ENCODE measurements around the gene WDR27.

WDR27 gene

GRCh38 chr6:169566319-169566718, 135.5 kb downstream of the WDR27 start:
- no peak for DNase-seq
- H3K79me2 ChIP-seq (ENCODE audit: insufficient read depth, low read length), result no peaks in the 10 kb centered on the region
- H3K4me3 ChIP-seq (ENCODE audit: low read depth in 1 of 2, low read length in 2 of 2), result no peak overlapping the region
- H3K4me2 ChIP-seq (ENCODE audit: insufficient read depth, low read length), result no peak overlapping the region
- H3K27ac ChIP-seq (ENCODE audit: low read length), result no peak overlapping the region
- H4K20me1 ChIP-seq (ENCODE audit: insufficient read depth, low read length), result no peaks in the 10 kb centered on the region
- no peaks in the 10 kb centered on the region for H3K36me3 ChIP-seq (ENCODE audit: insufficient read depth, low read length)
- ATAC-seq (ENCODE audit: insufficient read depth, low read depth), result no peak
- no peaks in the 10 kb centered on the region for H3K9me3 ChIP-seq (ENCODE audit: insufficient read depth, low read length, severe bottlenecking)
- no peaks in the 10 kb centered on the region for H3K4me1 ChIP-seq (ENCODE audit: insufficient read depth, low read length)
- H3K9ac ChIP-seq (ENCODE audit: low read depth, low read length), result no peak overlapping the region
- TF ChIP-seq CTCF (IDR thresholded peaks at IDR 0.05; ENCODE audit: borderline replicate concordance, extremely low read depth, low read length, poor library complexity, severe bottlenecking), result no peak
- no peak for TF ChIP-seq EZH2 (IDR thresholded peaks at IDR 0.05; ENCODE audit: borderline replicate concordance, low read depth, low read length, severe bottlenecking)
- no peaks in the 10 kb centered on the region for H3K27me3 ChIP-seq (ENCODE audit: insufficient read depth, low read length, poor library complexity)
- H2AFZ ChIP-seq (ENCODE audit: low read depth, low read length), result no peak overlapping the region

- no peak overlapping the region for H2AFZ ChIP-seq (ENCODE audit: low read depth, low read length)
- ATAC-seq (ENCODE audit: insufficient read depth, low read depth) (no peak), DNase-seq (no peak)
- no peaks in the 10 kb centered on the region for H3K79me2 ChIP-seq (ENCODE audit: insufficient read depth, low read length)
- H3K4me1 ChIP-seq (ENCODE audit: insufficient read depth, low read length), result no peaks in the 10 kb centered on the region
- no peak overlapping the region for H3K4me2 ChIP-seq (ENCODE audit: insufficient read depth, low read length)
- H3K27me3 ChIP-seq (ENCODE audit: insufficient read depth, low read length, poor library complexity), result no peaks in the 10 kb centered on the region
- no peaks in the 10 kb centered on the region for H3K9me3 ChIP-seq (ENCODE audit: insufficient read depth, low read length, severe bottlenecking)
- H3K36me3 ChIP-seq (ENCODE audit: insufficient read depth, low read length), result no peaks in the 10 kb centered on the region
- H4K20me1 ChIP-seq (ENCODE audit: insufficient read depth, low read length), result no peaks in the 10 kb centered on the region
- no peak overlapping the region for H3K27ac ChIP-seq (ENCODE audit: low read length)
- H3K4me3 ChIP-seq (ENCODE audit: low read depth in 1 of 2, low read length in 2 of 2), result no peak overlapping the region
- TF ChIP-seq CTCF (IDR thresholded peaks at IDR 0.05; ENCODE audit: borderline replicate concordance, extremely low read depth, low read length, poor library complexity, severe bottlenecking), result no peak
- no peak for TF ChIP-seq EZH2 (IDR thresholded peaks at IDR 0.05; ENCODE audit: borderline replicate concordance, low read depth, low read length, severe bottlenecking)
- H3K9ac ChIP-seq (ENCODE audit: low read depth, low read length), result no peak overlapping the region
These were observed 137.2 kb downstream of the WDR27 start for GRCh38 chr6:169564453-169565240.

- Histone ChIP-seq H3K9ac (ENCODE audit: low read depth, low read length) (no peak overlapping the region), H3K27ac (ENCODE audit: low read length) (no peak overlapping the region), H3K4me2 (ENCODE audit: insufficient read depth, low read length) (no peak overlapping the region), H3K9me3 (ENCODE audit: insufficient read depth, low read length, severe bottlenecking) (no peaks in the 10 kb centered on the region), H3K36me3 (ENCODE audit: insufficient read depth, low read length) (no peaks in the 10 kb centered on the region), H3K4me3 (ENCODE audit: low read depth in 1 of 2, low read length in 2 of 2) (no peak overlapping the region), H3K79me2 (ENCODE audit: insufficient read depth, low read length) (no peaks in the 10 kb centered on the region), H4K20me1 (ENCODE audit: insufficient read depth, low read length) (no peaks in the 10 kb centered on the region), H2AFZ (ENCODE audit: low read depth, low read length) (no peak overlapping the region), H3K27me3 (ENCODE audit: insufficient read depth, low read length, poor library complexity) (no peaks in the 10 kb centered on the region), H3K4me1 (ENCODE audit: insufficient read depth, low read length) (no peaks in the 10 kb centered on the region)
- ATAC-seq (ENCODE audit: insufficient read depth, low read depth), result no peak
- TF ChIP-seq CTCF (IDR thresholded peaks at IDR 0.05; ENCODE audit: borderline replicate concordance, extremely low read depth, low read length, poor library complexity, severe bottlenecking) (no peak), EZH2 (IDR thresholded peaks at IDR 0.05; ENCODE audit: borderline replicate concordance, low read depth, low read length, severe bottlenecking) (no peak)
- no peak for DNase-seq
These were observed 140.2 kb downstream of the WDR27 start for GRCh38 chr6:169561665-169562064.

All from DND-41 (cell line).